Hypothalamus (tissue), 51 donors: ENCODE data around the gene FNIP2.

ENCODE experiments used
- DNase-seq, 51 donors: peaks; one replicate each; lab custom pipeline; 2025; lab: John Stamatoyannopoulos, UW

Gene FNIP2

DNA sequence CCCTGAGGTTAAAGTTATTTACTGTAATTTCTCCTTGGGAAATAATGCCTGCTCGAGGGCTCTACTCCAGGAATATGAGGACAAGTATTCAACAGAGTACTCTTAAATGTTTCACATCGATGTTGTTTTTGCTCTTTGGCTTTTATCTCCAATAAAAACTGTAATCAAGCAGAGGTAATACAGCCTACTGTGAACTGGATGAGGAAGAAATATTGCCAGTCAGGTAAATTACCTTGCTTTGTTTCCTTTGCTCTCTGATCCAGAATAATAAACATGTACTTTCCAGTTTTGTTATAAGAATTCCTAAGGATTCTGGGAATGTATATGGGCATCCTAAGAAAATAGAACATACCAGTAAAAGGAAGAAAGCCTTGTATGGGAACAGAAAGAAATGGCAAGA, 60.4 kb downstream of the FNIP2 start:
- DNase-seq, result no peak

DNA sequence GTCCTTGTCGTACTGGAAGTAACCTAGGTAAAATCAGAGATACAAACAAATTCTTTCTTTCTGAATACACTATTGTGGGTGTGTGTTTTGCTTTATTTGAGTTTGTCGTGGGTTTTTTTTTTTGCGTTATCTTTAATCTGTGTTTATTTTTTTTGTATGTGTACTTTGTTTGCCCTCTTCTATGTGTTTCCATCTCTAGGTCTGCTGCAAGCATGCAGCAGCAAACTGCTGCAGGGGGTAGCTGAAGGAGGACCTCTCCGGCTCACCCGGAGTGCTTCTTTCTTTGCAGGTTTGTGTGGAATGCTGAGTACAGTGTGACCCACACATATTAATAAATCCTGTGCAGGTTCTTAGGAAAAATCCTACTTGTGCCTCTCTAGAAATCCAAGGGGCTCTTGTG, 64.8 kb downstream of the FNIP2 start:
- DNase-seq, result no peak

DNA sequence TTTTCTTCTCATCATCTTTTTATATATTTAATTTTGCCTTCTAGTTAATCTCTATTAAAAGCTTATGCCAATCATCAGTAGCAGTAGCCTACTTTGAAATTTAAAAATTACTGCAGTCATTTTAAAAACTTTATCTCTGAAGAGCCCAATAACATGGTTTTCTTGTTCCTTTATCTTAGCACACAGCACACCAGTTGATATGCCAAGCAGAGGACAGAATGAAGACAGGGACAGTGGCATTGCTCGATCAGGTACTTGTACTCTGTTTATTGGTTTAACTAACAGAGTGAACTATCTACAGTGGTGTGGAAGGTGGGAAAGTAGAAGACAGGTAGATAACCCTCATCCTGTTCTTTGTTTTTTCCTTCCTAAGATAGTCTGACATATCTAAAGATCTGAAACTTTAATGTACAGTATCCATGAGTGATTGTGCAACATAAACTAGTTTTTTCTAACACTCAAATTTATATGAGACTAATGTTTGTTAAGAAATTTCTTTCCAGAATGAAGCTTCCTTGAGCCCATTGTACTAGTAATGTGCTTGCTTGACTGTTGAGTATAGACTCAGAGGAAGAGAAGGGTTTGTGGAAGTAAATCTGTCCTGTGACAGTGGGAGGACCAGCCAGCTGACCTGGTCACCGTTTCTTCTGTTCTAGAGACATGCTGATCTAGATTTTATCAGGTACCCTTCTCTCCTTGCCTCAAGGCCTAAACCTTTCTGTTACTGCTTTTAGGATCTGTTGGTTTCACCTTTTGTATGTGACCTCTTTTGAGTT, 66.6 kb downstream of the FNIP2 start:
- no peak for DNase-seq

DNA sequence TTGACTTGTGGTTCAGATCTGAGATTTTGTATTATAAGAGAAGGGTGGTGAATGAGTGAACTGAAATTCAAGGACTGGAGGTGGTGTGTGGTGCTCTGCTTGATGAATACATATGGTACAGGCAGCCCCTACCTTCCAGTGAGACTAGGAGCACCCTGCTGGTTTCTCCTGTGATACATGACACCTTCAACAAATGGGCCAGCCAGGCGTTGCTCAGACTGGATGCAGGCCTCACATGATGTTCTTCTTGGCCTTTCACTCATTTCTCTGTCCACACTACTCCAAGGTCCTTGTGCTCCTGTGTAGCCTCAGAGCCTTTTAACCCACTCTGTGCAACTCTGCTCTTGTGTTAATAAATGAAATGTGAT, 67.2 kb downstream of the FNIP2 start:
- DNase-seq, result no peak

DNA sequence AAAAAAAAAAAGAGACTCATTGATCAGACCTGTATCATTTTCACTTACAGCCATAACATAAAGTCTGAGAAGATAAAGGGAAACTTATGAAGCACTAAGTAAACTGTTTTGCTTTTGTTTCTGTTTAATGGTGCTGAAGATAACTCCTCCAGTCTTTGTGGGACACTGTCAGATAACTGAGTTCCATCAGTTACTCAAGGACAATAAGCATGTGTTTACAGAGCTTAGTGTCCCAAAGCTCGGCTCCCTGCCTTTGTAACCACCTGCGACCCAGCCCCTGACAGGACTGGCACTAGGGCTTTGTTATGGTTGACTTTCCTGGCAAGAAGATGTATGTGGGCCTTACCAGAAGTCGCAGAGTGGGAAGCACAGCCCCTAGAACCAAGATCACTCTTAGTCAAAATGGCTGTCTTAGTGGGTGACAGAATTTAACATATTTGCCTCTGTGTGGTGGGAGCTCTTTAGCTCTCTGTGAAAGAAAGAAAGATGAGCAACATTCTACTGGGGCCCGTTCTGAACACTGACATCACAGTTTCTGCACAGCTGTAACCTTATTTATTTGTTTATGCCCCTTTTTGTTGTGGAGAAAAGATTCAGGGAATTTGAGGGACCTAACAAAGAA, 68.1 kb downstream of the FNIP2 start:
- DNase-seq, result no peak

DNA sequence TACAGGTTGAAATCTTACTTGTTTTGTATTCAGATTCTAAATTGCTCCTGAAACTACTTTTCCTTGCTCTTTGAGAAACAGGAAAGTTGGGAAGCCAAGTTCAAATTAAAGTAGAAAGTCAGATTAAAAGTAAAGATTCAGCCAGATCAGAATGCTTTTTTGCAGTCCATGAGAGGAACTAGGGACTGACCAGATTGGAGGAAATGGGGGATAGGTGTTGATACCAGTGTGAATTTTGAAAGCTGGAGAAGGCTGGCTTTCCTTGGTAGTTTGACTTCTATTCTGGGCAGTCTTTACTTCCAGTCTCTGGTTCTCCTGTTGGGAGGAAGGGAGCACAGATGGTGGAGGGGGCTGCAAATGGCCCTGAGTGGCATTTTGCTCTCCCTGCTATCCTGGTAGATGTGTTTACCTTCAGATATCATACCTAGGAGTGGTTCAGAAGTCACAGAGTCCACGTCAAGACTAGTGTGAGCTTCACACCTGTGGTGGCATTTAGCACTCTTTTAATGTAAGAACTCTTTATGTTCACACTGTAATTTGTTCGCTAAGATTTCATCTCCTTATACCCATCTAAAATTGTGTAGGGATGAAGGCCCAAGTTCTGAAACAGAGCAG, 68.8 kb downstream of the FNIP2 start:
- no peak for DNase-seq

DNA sequence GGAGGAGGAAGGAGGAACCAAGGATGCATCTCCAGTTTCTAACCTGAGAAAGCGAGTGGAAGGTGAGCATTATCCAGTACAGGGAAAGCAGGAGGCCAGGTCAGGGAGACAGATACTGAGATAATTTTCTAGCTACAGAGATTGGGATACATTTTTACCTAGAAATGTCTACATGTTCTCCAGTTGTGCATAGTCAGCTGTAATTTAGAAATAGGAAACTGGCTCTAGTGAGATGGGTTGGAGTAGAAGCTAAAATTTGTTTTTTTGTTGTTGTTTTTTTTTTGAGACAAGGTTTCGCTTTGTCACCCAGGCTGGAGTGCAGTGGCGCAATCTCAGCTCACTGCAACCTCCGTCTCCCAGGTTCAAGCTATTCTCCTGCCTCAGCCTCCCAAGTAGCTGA, 71.3 kb downstream of the FNIP2 start:
- DNase-seq, result no peak

DNA sequence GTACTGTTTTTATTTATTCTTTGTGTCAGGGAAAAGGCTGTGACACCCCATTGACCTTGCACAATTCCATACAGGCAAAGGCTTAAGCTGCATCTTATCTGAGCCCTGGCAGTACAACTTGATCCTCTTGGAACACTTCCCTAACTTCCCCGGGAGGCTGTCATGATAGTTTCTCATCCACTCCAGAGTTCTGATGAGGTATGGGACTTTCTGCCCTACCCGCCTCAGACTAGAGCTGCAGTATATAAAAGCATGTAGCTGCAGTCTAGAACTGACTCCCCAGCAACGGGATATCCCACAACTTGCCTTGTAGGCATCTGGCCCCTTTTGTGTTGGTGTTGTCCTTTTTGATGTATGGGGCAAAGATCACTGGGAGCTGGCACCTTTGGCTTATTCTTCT, 72.7 kb downstream of the FNIP2 start:
- DNase-seq, result no peak

DNA sequence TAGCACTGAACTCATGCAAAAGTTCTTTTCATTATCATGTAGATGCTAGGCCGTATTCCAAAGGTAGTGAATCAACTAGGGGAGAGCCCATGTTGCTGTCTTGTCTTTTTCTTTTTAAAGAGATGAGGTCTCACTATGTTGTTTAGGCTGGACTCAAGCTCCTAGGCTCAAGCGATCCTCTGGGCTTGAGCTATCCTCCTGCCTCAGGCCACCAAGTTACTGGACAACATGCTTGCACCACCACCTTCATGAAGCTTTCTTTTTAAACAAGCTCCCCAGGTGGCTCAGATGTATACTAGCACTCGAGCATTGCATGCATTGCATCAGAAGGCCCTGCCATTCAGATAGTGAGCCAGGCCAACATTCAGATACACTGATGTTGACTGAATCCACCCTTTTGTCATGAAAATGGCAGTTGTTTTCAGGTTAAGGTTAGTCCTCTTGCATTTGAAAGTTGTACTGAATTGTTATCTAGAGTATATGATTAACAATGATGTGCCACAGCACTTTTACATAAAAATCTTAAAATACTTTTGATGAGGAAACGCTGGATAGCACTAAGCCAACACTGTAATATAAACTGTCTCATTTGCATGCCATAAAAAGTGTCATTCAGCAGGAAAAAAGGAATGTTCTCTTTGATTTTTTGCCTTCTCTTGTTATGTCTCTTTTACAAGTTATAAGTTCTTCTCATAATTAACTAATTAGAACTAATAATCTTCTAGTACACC, 76.7 kb downstream of the FNIP2 start:
- DNase-seq, result no peak

DNA sequence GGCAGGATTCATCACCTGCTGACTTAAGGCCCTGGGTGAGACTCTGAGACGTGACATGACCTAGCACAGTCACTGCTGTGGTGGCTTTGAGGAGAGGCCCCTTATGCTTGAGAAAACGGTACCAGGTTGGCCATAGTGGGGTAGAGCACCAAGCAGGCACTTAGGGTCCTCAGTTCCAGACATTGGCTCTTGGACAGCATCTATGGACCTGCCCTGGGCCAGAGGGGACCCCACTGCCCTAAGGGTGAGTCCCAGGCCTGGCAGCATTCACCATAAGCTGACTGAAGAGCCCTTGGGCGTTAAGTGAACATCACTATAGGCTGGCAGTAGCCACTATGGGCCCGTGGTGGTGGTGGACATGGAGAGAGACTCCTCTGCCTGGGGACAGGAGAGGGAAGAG, 78.7 kb downstream of the FNIP2 start:
- DNase-seq, result no peak

DNA sequence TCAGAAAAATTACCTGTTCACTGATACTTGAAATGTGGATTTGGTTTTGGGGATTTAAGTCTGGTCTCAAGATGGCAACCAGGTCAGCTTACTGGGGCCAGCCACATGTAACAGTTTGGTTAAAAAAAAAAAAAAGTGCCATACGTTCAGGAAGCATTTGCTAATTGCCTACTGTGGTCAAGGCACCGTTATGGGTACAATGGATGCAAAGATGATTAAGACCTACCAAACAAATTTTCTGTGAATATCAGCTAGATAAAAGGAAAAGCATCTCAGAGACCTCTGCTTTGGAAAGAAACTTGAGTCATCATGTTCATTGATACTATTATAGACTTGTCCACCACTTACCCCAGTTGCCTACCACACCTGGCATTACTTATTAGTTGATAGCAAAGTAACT, 80.9 kb downstream of the FNIP2 start:
- DNase-seq, result no peak

DNA sequence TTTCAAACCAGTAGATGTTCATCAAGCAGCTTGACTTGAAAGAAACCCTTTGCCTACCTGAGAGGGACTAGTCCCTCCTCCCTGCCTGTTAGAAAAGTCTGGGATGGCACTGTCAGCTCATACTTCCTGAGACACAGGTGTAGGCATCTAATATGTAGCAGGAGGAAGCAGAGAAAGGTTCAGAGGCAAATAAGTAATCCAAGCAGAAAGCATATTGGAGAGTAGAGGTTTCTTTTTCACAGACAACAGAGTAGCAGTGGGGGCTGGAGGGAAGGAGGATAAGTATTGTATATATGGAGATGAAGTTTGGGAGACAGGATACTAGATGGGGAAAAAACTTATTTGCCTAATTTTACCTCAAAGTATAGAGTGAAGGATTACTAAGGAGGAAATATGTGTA, 81.5 kb downstream of the FNIP2 start:
- DNase-seq, result no peak

DNA sequence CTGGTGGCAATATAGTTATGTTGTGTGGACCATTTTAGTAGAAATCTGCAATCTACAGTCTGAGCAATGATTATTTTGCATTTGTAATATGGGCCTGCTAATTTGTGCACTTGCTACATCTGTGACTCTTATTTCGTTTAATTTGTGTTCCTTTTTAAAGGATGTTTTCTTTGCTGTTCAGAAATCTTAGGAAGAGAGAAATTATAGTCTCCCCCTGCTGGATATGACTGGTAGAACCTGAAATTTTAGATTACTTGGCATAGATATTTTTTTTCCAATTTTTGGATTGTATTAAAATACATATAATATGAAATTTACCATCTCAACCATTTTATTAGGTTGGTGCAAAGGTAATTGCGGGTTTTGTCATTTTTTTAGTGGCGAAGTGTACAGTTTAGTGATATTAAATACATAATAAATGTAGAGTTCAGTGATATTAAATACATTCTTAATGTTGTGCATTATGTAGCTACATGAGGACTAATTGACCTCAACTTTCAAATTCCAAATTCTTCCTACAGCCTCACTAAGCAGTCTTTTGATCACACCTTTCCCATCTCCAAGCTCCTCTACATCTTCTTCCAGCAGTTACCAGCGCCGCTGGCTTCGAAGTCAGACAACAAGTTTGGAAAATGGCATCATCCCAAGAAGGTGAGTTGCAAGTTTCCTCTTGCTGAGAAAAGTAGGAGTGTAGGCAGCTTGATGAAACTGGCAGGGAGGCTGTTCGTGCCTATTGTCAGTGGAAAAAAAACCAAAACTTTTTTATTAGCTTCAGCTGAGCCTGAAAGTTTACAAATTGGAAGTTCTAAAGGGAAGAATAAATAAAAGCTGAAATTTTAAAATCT, 82.2 kb downstream of the FNIP2 start:
- peak in 2 of 51 donors; percentile 15 to 70 for DNase-seq

DNA sequence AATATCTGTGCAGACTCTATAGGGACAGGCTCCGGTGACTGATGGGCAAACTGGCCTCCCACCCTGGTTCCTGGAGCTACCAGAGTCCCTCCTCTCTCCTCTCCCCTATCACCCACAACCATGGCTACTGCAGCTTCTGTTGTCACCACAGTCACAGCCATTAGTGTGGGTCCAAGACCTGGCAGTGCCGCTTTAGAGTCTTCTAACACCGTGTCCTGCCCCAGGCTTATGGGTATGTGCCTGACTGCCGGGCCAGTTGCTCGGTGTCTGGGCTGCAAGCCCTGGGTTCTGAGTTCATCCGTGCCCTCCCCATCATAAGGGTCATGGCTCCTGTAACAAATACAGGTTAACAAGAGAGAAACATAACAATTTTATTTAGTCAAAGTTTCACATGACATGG, 85.4 kb downstream of the FNIP2 start:
- no peak for DNase-seq

DNA sequence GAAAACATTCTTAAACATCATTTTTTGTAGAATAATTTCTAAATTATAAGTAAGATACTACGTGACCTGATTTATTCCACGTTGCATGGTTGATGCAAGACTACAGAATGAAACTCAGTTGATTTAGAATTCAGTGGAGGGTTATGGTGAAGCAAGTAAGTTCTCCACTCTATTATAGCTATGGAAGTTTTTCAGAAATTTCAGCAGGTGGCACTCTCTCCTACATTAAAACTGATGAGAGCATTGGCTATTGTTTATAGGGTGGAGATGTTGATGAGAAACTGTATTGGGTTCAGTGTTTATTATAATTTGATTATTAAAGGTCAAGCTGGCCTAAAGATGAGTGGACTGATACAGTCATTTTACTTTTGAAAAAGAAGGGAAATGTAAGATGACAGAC, 88.0 kb downstream of the FNIP2 start:
- no peak for DNase-seq

DNA sequence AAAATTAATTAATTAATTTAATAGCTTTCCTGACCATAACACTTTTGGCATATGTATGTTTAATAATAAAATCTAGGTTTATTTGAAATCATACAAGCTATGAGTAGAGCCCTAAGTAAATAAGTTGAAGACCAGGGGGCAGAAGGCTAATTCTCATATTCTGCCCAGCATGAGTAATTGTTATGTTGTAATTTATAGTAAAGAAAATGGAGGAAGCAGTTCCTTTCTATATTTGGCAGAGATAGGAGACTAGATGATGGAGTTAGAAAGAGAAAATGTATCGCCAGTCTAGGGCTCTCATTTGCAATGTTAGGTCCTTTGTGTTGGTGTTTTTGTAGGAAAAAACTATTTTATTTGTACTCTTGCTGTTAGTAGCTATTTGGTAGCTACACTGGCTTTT, 89.1 kb downstream of the FNIP2 start:
- no peak for DNase-seq

DNA sequence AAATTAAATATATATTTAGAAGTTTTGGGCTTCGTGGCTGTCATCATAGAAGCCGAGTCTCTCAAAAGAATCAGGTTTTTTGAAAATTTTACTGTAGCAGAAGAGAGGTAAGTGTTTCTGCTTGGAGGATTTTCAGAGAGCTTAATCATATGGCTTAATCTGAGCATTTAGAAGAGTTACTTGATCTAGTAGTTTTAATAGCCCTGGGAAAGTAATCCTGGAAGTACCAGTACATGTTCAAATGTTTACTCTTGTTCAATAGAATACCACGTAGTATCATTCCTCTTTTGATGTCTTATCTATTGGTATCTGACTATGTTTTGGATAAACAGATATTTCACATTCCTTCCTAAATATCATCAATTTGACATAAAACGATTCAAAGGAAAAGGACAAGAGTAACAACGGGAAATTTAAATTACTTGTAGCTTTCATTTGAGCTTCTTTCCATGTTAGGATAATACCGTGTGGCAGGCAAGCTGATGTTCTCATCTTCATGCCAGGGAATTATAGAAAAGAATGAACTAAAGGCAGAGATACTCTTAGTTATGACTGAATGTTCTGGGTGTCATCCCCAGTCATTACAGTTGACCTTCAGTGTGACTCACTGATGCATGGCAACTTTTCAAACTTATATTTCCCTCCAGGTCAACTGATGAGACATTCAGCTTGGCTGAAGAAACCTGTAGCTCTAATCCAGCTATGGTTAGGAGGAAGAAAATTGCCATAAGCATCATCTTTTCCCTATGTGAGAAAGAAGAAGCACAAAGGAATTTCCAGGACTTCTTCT, 89.8 kb downstream of the FNIP2 start:
- DNase-seq, result no peak

DNA sequence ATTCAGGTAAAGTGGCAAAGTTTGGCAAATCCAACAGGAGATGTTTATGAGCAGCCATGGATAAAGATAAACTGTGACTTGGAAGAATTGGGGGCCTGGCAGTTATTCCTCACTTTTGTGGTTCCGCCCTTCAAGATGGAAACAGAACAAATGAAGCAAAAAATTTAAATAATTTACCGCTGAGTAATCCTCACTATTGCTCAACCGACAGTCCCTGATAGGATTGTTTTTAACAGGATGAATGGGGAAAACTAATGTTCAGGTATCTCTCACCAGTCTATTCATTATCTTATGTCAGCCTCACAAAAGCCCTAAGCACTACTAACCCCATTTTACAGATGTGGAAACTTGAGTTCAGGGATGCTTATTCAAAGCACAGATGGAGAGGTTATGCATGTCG, 90.8 kb downstream of the FNIP2 start:
- DNase-seq, result no peak

DNA sequence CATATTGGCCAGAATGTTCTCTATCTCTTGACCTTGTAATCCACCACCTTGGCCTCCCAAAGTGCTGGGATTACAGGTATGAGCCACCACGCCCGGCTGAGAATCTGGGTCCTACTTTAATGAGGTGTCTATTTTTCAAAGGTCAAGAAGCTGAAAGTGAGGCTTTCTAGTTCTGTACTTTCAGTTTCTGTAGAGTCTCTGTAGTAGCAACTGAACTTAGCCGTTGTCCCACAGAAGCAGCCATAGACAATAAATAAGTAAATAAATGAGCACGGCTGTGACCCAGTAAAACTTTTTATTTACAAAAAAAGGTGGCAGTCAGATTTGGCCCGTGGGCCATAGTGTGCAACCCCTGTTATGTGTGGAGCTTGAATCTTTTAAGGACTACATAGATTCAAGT, 92.0 kb downstream of the FNIP2 start:
- no peak for DNase-seq

DNA sequence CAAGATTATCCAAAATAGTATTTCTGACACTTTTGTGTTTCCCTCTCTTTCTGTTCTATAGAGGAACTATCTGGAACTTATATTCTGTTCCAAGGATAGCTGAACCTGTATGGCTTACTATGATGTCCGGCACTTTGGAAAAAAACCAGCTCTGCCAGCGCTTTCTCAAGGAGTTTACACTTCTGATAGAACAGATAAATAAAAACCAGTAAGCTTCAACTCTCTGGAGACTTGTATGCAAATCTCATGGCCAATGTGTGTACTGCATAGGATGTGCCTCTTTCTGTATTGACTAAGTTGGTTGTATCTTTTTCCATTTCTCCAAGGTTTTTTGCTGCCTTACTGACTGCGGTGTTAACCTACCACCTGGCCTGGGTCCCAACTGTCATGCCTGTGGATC, 92.5 kb downstream of the FNIP2 start:
- DNase-seq, result no peak
